GM18519 (cell line): ENCODE measurements around the gene CPHXL.

Experiments used
- ATAC-seq: cut with Tn5 transposase; IDR thresholded peaks from one replicate; pipeline ENCODE4 v1.9.1; 2021; ENCODE audit warnings: mild to moderate bottlenecking, moderate library complexity; ENCODE audit not compliant: unreplicated experiment, low FRiP score

Gene CPHXL

GRCh38 chr16:75726390-75726789 is at the start of gene CPHXL:
TSS of gene CPHXL (minus strand) at chr16:75726490. CDS start at chr16:75726442, 48 bp downstream.
- ATAC-seq, result no peak

- no peak for ATAC-seq
Measured at GRCh38 chr16:75774197-75774596, 47.9 kb upstream of the CPHXL start.

DNA sequence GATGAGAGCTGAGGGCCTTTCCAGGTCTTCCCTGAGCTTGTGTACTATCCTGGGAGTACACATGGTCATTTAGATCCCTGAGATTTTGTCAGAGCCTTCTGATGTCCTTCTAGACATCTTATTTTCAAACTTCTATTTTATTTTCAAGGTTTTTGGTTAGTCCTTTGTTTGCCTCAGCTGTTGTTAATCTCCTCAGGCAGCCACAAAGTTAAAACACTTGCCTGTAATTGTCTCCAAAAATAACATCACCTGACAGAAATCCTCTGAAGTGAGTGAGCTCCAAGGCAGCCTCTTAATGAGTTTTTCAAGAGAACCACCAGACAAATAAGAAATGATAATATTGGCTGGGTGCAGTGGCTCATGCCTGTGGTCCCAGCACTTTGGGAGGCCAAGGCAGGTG is 43.8 kb upstream of the CPHXL start:
- ATAC-seq, result no peak

DNA sequence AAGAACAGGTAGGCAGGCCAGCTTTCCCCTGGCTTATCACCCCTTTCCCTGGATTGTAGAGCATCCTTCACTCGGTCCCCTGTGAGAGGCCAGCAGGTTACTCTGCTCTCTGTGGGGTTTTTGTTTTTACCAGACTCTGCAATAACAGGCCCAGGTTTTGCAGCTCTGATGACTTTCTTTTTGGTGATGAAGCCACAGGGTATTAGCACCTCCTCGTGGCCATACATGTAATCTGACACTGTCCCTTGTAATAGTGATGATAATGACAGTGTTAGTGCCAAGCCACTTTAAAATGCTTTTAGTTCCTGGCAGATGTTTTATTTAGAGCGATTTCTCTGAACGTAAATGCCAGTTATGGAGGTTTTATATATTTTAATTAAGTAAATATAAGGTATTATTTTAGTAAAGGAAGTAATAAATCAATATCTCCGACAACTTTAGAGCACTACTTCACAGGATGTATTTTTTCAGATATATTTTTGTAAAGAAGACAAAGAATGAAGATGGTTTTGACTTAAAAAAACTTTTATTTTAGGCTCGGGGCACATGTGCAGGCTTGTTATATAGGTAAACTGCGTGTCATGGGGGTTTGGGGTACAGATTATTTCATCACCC is 38.0 kb upstream of the CPHXL start:
- peak; percentile 85 for ATAC-seq

DNA sequence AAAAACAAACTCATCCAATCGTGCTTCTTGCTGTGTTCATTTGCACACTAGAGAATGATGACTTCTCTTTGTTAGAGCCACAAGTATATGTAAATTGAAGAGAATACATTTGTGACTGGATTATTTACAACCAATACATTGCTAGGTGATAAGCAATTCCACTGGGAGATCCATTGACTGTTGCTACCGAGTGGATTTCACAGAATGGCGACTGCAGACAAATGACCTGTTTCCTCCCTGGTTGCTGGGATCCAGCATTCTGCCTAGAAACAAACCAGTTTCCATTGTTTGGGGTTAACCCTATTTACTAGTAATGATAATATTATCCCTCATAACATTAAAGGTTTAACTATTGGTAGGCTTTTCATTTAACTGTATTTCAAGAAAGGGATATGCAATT is 36.9 kb upstream of the CPHXL start:
- no peak for ATAC-seq

- no peak for ATAC-seq
Measured at GRCh38 chr16:75762746-75763145, 36.5 kb upstream of the CPHXL start.

- ATAC-seq, result no peak
Measured at GRCh38 chr16:75761108-75761507, 34.8 kb upstream of the CPHXL start.

GRCh38 chr16:75760018-75760519 is 33.8 kb upstream of the CPHXL start:
- no peak for ATAC-seq

- ATAC-seq, result no peak
Measured at GRCh38 chr16:75758215-75758614, 31.9 kb upstream of the CPHXL start.

- no peak for ATAC-seq
Measured at GRCh38 chr16:75754141-75754540, 27.9 kb upstream of the CPHXL start.

GRCh38 chr16:75750528-75750927 is 24.2 kb upstream of the CPHXL start:
- no peak for ATAC-seq

DNA sequence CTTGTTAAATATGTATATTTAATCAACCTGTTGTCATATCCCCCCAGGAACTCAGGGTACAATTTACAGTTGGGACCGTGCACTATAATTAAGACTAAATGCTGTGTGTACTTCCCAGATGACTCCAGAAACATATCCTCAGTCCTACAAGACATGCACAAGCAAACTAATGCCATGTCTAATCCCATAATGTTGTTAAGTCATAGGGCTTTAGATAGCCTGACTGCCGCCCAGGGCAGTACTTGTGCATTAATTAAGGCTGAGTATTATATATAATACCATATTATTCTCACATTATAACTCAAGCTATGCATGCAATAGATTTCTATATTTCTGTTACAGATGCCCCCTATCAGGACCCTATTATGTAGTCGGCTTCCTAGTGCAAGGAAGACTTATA is 20.1 kb upstream of the CPHXL start:
- no peak for ATAC-seq

DNA sequence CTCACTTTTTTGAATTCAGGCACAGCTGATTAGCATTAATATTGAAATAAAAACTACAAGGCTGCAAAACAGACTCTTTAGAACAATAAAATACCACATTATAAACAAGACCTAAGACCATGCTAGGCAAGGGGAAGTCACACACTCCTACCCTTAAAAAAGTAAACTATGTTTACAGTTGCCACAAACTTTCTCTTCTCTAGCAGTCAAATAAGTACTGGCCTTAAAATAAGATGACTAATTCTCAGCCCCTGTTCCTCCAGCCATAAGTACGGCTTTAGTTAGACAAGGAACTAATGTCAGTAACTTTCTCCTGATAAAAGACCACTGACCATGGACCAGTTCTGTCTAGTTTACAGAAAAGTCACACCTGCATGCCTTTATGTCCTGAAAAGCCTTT is 19.5 kb upstream of the CPHXL start:
- peak; percentile 78 for ATAC-seq

DNA sequence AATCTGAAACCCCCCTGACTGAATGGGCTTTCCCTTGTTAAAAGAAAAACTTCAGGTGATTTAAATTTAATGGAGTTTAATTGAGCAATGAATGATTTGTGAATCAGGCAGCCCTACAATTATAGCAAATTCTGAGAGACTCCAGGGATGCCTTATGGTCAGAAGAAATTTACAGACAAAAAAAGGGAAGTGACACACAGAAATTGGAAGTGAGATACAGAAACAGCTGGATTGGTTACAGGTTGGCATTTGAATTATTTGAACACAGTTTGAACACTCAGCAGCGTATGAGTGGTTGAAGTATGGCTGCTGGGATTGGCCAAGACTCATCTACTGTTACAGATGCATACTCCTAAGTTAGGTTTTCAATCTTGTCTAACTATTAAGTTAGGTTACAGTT is 19.0 kb upstream of the CPHXL start:
- ATAC-seq, result peak; percentile 46

- ATAC-seq, result no peak
Measured at GRCh38 chr16:75742424-75743047, 16.2 kb upstream of the CPHXL start.

DNA sequence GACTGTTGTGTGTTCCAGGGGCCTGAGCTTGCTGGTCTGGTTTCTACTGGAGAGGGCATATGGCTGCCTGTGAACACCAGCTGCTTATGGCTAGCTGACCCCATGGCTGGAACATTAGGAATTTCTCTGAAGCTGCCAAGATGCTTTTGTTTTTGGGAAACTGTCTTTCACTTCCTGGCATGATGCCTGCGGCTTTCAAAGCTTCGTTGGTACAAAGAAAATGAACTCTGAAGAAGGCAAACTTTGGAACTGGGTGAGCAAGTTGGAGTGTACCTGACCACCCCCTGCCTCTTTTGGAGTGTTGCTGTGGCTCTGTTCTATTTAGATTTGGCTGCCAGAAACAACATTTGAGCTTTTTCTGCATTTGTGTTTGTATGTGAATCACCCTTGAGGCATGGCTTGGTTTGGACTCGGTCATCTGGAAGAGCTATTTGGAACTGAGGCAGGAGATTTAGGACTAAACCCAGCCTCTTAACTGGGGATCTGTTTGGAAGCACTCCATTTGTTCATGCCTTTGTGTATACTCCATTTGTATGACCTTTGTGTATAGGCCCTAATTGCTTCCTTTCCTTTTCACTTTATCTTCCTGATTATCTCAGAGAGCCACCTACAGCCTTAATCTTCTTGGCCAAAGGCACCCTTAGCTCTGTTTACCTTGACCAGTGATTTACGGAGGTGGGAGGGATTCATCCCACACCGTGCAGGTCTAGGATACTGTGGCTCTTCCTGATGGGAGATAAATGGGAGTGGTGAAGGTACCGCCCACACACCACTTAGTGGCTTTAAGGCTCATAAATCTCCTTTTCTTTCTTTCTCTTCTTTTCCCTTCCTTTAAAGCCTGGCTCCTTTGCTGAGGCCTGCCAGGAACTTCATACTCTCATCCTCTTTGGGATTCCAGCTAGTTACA is 7.3 kb upstream of the CPHXL start:
- no peak for ATAC-seq

- no peak for ATAC-seq
Measured at GRCh38 chr16:75732871-75733270, 6.6 kb upstream of the CPHXL start.

DNA sequence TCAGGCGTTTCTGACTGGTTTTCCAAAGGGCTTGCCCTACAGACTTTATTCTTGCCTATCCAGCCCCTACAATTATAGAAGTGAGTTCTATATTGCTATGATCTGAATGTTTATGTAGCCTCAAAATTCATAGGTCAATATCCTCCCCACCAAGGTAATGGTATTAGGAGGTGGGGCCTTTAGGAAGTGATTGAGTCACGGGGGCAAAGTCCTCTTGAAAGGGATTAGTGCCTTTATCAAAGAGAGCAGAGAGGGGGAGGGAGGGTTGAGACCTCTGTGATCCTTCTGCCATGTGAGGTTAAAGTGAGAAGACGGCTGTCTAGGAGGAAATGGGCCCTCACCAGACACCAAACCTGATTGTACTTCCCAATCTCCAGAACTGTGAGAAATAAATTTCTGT is 931 bp upstream of the CPHXL start:
- ATAC-seq, result no peak

DNA sequence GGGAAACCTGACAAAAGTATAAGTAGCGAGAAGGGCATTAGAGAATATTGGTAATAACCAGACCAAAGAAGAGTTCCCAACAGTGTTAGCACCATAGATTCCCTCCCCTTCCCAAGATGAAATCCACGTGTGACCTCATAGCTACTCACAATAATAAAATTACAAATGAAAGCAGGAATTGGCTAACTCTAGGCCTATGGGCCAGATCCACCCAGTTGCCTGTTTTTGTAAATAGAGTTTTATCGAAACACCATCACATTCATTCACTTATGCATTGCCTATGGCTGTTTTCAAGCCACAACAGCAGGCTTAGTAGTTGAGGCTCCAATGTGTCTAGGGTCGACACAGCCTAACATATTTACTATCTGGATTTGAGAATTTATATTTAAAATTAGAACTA is 7.8 kb downstream of the CPHXL start:
- no peak for ATAC-seq

DNA sequence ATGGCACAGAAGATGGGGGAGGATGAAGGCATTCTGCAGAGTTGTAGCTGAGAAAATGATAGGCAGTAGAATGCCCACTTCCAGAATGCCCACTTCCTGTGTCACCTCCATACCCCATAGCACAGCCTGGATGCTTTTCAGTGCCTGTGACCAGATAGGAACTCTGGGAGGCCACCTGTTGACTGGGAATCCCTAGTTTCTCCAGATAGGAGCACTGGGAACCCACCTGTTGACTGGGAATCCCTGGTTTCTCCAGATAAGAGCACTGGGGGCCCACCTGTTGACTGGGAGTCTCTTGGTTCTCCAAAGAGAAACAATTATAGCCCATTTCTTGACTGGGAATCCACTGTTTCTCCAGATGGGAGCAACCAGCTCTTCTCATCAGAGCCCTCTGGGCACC is 11.6 kb downstream of the CPHXL start:
- no peak for ATAC-seq

DNA sequence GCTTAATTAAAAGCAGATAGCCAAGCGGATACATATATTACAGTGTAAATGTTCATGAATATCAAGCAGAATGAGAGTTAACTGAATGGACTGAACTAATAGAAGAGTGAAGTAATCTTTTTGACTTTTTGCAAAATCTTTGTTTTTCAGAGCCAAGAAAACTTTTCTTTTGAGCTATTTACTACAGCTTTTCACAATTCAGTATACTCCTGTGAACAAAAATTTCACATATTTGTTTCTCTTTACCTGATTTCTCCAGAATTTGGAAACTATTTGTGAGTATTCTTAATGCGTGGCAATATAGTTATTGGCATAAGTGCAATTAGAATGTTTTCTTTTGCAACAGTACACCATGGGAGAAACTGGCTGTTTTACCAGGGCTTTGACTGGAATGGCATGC is 15.9 kb downstream of the CPHXL start:
- ATAC-seq, result no peak
